HG03196 (cell line): Measurements from ENCODE around the gene LBHD1.
"Not testable (repeated sequence)": the region's sequence is repeated elsewhere in the genome, so short reads cannot be mapped to it uniquely, and the experiment has no call there.

Experiments used
- ATAC-seq: cut with Tn5 transposase; IDR thresholded peaks from one replicate; pipeline ENCODE4 v1.9.1; 2021; ENCODE audit not compliant: unreplicated experiment

LBHD1 gene

DNA sequence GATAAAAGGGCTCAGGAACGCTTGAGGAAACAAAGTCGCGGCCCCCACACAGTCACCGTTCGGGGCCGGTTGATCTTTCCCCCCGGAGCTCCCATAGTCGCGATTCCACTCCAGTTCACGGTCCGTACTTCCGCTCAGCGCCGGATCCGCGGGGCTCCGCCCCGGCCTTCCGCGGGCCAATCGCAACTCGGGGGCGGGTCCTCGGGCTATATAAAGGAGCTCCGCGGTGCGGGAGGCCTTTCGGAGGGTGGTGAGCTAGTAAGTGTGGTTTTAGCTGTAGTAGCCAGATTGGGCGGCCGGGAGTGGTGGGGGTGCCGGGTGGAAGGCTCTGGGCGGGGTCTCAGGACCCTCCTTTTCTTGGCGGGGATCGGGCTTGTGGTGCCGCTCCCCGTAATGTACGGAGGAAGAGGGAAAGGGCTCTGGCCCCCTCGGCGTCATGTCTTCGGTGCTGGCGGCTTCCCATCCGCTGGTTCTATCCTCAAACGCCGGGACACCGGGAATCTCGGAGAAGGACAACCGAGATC is 6.9 kb downstream of the LBHD1 start, which contains the start of the genes C11orf98 and CSKMT:
C11orf98 (minus strand) TSS at position 136 of the 524 bp plus-strand sequence; CDS start at position 95, 41 bp downstream.
CSKMT (plus strand) TSS at position 238 of the 524 bp plus-strand sequence. CDS start 568 bp downstream, outside the sequence.
- ATAC-seq, result peak; percentile 81

DNA sequence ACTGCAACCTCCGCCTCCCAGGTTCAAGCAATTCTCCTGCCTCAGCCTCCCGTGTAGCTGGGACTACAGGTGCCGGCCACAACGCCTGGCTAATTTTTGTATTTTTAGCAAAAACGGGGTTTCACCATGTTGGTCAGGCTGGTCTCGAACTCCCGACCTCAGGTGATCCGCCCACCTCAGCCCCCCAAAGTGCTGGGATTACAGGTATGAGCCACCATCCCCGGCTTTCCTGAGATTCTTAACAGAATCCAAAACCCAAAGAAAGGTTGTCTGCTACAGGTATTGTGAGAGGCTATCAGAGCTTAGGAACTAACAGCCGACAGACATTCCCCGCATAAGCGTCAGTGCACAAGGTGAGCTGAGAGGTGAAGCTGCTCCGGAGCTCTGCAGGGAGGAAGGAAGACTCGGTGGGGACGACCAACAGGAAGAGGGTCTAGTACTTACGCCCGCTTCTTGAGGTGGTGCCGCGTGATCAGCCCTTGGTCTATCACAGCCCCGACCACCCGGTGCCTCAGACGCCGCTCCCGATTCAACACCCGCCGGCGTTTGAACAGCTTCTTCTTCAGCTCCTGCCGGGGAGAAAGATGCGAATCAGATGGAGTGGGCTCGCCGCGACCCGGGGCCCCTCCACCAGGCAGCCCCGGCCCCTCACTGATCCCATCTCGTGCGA is 7.5 kb downstream of the LBHD1 start:
- ATAC-seq, result peak; percentile 25

DNA sequence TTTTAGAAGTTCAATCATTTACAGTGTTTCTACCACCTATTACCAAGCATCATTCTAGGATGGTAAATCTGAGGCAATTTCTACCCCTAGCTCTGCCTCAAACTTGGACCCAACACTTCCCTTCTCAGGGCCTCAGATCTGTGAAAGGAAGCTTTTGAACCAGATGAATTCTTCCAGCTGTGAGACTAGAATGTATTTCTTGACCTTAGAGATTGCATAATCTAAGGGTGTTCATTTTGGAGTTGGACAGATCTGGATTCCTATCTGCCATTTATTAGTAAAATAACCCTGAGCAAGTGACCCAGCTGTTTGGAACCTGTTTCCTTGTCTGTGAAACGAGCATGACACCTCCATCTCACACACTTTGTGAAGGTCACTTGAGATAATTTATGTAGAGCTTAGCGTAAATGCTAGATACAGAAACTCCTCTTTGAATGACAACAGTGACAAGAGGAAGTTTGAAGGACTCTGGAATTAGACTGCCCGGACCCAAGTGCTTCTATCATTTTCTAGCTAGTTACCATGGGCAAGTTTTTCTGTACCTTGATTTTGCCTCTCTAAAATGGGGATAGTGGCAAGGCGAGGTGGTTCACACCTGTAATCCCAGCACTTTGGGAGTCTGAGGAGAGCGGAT is 15.2 kb downstream of the LBHD1 start:
- ATAC-seq, result no peak

DNA sequence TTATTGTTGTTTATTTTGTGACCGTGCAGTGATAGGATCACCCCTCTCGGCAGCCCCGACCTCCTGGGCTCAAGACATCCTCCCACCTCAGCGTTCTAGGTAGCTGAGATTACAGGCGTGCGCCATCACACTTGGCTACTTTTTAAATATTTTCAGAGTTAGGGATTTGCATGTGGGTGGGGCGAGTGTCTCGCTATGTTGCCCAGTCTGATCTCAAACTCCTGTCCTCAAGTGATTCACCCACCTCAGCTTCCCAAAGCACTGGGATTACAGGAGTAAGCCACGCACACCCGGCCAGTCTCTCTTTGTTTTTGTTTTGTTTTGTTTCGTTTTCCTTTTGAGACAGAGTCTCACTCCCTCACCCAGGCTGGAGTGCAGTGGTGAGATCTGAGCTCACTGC is 17.8 kb downstream of the LBHD1 start:
- no peak for ATAC-seq

DNA sequence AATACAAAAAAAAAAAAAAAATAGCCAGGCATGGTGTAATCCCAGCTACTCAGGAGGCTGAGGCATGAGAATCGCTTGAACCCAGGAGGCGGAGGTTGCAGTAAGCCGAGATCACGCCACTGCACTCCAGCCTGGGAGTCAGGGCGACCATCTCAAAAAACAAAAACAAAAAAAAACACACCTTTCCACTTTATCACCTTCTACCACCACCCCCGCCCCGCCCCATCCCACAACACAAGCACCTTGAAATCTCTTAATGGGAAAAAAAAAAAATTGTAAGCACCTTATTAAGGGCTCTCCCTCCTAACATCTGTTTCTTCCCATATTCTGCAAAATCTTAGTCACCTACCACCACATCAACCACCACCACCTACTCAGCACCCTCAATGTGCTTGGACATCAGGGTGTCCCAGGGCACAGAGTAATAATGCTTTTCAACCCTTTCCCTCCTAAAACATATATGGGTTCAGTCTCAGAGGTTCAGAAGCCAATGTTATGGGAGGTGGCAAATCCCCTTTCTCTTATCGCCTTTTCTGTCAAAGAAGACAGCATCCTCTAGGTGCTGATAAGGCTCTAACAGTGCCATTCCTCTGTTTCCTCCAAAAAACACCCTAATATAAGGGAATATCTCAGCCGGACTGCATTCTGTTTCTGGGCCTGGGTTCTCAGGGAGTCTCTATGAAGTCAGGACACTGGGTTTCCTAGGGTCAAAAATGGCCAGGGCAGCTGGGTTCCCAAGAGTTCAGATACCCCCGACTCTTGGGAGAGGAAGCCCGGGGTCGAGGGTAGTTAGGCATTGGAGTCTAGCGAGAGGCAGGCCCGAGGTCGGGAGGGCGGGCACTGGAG is 19.7 kb downstream of the LBHD1 start:
- peak; percentile 18 for ATAC-seq

DNA sequence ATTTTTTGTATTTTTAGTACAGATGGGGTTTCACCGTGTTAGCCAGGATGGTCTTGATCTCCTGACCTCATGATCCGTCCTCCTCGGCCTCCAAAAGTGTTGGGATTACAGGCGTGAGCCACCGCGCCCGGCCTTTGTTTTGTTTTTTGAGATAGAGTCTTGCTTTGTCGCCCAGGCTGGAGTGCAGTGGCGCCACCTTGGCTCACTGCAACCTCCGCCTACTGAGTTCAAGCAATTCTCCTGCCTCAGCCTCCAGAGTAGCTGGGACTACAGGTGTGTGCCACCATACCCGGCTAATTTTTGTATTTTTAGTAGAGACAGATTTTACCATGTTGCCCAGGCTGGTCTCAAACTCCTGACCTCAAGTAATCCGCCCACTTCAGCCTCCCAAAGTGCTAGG is 21.8 kb downstream of the LBHD1 start:
- not testable (repeated sequence) for ATAC-seq

DNA sequence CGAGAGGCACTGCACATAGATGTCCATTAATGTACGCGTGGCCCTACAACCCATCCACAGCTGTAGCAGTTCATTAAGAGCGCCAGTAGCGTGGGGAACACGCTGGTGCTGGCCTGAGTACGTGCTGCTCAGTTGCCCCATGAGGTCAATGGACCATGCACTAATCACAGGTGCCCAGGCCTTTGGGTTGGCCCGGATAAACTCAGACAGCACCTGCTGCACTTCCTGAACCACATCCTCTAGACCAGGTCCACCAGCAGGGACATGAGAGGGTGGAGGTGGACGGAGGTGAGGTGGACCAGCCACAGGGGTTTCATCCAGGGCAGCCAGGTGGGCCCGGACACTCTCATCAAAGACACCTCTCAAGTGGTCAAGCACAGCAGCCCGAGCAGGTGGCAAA is 22.6 kb downstream of the LBHD1 start:
- ATAC-seq, result no peak

DNA sequence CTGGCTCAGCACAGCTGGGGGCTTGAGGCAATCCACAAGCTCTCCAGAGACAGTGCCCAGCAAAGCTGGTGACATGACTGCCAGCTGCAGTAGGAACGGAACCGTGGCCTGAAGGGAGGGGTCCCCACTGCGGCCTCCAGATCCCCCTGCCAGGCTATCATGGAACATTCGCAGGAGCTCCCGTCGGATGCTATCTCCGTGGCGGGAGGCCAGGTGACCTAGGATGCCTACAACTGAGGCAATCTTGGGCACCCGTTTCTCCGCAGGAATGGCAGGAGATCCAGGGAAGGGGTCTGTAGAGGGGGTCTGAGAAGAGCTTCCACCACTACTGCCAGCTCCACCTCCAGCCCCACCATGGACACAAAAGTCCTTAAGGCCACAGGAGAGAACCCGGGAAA is 23.1 kb downstream of the LBHD1 start:
- ATAC-seq, result no peak

DNA sequence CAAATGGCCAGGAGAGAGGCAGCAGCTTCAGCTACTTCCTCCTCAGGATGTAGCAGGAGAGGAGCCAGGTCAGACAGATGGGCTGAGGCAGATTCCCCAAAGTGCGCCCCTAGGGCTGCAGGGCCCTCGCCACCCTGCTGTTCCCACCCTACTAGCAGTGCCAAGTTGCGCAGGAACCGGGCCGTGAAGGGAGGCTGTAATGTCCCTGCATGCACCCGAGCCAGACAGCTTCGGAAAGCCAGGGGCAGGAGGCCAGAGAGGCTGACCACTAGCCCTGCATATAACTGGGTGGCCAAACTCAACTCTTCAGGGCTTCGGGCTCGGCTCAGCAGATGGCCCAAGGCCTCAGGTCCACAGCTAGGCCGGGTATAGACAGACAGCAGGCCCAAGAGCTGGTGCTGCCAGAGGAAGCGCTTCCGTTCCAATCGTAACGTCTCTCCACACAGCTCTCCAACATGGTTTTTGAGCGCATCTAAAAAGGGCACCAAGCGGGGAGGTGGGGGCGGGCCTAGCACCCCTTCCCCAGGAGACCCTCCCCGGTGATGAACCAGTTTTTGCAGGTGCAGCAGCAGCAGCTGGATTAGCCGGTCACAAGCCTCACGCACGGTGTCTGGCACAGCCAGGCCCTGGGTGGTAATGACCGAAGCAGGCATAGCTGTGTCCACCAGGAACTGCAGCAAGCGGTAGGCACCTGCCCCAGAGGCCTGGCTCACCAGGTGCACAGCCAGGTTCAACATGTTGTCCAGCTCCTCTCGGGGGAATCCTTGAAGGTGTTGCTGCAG is 23.7 kb downstream of the LBHD1 start:
- ATAC-seq, result no peak

DNA sequence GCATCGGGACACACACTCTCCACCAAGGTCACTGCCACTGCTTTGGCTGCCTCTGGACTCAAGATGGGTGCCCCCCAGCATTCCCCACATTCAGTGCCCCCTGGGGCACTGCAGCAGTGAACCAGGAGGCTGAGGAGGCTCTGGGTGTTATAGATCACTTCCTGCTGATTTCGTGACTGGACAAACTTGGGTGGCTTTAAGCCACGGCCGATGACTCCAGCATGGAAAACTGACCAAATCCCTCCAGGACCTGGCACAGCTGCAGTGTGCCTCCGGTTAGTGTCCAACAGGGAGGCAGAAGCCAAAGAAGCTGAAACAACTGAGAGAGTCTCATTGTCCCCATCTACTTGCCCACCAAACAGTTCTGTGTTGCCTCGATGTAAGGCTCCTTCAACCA is 24.5 kb downstream of the LBHD1 start:
- ATAC-seq, result no peak

DNA sequence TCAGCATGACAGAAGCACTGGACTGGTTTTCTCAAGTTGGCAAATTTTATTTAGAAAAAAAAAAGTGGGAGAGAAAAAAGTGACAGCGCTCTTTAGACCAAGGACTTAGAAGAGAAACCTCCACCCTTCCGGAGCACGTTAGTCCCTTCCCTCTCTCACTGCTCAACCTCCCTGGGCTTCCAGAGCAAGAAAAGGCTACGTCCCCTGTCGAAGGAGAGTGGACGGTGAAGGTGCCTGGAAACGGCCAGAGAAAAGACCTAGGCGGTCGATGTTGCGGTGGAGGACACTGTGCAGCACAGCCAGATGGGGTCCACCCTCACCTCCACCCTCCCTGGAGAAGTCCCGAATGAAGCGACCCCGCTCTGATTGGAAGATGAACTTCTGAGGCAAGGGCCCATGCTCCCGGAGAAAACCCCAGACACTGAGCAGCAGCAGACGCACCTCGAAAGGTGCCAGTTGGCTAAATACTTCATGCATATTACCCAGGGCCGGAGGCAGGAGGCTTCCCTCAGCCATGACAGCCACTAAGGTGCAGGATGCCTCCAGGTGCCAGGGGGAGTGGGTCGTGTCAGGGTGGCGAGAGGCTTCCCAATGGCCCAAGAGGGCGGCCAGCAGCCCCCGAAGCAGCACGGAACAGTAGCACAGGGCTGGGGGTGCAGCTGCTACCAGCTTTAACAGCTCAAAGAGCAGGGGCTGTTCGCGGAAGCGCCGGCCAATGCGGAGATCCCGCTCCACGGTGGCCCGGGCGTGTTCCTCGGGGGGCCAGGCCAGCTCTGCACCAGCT is 25.1 kb downstream of the LBHD1 start:
- no peak for ATAC-seq

DNA sequence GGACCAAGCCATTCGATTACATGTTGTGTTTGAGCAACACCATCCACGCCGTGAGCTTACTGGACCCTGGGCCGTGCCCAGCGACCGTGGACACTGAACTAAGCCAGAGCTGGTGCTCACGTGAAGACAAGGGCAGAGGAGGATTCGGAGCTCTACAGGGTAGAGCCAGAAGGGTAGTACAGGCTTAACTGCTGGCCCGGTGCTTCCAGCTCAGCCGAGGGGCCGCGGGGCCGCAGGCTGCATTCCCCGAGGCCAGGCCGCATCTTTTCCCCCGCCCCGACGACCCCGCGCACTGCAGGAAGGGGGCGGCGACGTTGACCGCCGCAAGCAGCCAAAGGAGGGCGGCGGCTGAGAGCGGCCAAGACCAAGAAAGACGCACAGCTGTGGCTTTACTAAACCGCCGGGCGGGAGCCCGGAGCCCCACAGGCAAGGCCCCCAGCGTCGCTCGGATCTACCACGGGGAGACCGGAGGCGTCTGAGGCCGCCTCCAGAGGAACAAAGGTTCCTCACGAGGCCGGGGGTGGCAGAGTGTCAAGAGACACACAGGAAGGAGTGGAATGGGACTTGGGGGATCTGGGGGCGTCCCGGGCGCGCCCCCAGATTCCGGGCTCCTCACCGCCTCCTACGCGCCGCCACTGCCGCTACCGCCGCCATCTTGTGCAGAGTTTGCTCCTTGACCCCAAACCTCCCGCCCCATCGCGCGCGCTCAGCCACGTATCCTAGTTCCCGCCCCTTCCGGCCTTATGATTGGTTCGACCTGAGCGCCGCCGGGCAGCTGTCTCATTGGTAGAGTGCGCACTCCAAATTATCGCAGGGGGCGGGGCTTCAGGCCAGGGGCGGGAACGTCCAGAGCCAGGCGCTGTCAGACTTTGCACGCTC is 25.9 kb downstream of the LBHD1 start, which contains the start of gene GANAB:
GANAB (minus strand) TSS at position 668 of the 879 bp plus-strand sequence; CDS start at position 654, 14 bp downstream.
- peak; percentile 88 for ATAC-seq

DNA sequence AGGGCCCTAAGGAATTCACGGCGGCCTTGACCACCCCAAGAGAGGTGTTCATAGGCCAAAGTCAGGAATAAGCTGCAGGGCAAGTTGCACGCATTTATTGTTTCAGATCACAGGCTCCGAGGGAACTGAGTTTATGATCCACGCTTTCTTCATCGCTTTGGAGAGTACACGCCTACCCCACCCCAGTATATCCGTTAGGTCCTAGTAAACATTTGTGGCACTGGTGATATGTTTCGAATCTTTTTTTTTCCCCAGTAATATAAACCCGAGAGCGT is 26.5 kb downstream of the LBHD1 start:
- no peak for ATAC-seq

DNA sequence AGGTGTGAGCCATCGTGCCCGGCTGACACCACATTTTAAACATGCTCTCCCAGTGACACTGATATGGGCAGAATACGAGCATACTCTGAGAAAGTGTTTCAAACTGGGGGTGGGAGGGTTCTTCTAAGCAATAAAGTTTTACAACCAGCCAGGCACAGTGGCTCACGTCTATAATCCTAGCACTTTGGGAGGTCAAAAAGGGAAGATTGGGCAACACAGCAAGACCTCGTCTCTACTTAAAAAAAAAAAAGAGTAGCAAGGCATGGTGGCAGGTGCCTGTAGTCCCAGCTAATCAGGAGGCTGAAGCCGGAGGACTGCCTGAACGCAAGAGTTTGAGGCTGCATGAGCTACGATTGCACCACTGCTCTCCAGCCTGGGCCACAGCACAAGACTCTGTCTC is 27.8 kb downstream of the LBHD1 start:
- ATAC-seq, result no peak

DNA sequence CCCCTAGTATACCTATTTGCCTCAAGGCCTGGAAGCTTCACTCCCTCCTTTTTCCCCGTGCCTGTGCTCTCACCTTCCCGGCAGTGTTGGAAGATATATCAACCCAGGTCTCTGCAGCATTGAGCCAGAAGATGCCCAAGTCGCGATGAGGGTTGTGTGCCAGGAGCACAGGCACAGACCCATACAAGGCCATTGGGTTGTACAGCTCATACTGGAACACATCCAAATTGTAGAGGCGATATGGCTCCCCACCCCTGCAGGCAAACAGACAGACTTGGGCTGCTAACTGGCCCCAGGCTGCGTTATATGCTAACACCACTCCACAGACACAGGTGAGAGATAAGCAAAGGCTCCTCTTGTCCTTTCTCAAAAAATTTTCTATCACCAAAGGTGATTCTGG is 39.6 kb downstream of the LBHD1 start:
- ATAC-seq, result no peak

DNA sequence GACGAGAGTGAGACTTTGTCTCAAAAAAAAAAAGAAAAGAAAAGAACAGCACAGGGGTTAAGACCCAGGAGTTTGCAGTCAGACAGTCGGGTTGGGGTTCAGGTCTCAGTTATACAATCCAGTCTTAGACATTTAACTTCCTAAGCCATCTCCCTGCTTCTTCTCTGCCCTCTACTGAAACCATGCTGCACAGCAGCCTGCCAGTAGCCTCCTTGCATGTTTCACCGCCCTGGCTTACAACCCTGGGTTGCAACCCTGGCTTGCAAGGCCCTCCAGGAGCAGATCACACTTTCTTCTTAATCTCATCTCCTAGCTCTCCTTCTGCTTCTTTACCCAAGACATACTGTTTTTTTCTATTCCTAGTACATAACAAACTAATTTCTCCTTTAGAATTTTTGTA is 44.4 kb downstream of the LBHD1 start:
- no peak for ATAC-seq

DNA sequence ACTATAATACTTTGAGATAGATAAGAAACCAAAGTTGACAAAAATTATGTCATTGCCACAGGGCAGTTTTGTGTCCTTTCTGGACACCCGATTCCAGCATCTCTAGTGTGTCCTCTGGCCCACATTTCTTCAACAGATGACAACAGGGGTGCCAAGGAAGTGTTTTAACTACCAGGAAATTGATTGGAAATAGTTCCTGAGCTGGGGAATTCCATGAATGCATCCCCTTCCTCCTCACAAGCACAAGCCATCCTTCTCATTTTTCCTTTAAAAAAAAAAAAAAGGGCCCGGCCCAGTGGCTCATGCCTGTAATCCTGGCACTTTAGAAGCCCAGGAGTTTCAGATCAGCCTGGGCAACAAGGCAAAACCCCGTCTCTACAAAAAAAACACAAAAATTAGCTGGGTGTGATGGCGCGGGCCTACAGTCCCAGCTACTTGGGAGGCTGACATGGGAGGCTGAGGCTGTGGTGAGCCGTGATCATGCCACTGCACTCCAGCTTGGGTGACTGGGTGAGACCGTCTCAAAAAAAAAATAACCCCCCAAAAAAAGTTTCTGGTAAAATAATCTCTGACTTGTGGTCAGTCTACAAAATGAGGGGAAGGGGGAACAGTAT is 49.5 kb downstream of the LBHD1 start:
- no peak for ATAC-seq

DNA sequence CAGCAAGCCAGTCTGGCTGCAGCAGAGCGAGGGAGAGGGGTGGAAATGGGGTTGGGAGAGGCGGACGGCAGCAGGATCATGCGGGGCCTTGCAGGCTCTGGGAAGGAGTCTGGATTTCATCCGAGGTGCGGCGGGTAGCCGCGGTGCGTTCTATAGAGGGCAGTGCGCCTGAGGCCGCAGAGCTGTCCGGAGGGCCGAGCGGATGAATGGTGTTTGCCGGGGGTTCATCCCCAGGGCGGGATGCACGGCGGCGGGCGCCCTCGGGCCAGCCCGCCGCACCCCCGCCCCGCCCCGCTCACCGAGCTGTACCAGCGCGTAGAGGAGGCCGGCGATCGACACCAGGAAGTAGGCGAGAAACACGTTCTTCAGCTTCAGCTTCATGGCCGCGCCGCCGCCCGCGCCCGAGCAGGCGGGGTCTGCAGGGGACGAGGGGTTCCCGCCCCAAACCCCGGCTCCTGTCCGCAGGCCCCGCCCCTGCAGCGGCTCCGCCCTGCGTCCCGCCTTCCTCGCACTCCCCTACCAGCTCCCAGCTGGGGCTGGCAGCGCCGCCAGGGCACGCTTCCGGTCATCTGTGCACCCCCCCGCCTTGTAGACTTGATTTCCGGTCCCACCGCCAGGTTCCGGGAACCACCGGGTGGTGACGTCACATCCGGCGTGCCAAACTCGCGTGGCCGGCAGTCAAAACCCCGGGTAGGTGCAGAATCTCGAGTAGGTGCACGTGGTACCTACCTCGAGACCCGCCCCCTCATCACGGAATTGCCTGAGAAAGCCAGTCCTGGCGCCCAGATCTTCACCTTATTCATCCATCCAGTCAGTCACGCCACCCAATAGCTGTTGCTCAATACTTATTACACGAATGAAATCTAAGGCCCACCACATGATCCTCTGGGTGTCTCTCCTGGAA is 50.2 kb downstream of the LBHD1 start, which contains the start of gene B3GAT3:
B3GAT3 (minus strand) TSS at position 420 of the 904 bp plus-strand sequence; CDS start at position 381, 39 bp downstream.
- peak; percentile 90 for ATAC-seq
